HG02981 (cell line): ENCODE measurements around the gene SP5.
"Not testable (repeated sequence)": the region's sequence is repeated elsewhere in the genome, so short reads cannot be mapped to it uniquely, and the experiment has no call there.

ENCODE experiments used
- ATAC-seq: cut with Tn5 transposase; IDR thresholded peaks from one replicate; pipeline ENCODE4 v1.9.1; 2021; ENCODE audit warnings: mild to moderate bottlenecking, moderate library complexity; ENCODE audit not compliant: unreplicated experiment

The SP5 gene

GRCh38 chr2:170710609-170710979, 4.5 kb upstream of the SP5 start:
- no peak for ATAC-seq

GRCh38 chr2:170711196-170711773, 3.9 kb upstream of the SP5 start:
- no peak for ATAC-seq

- no peak for ATAC-seq
Measured at GRCh38 chr2:170711774-170712652, 3.1 kb upstream of the SP5 start.

- ATAC-seq = no peak
Measured at GRCh38 chr2:170712653-170713542, 2.2 kb upstream of the SP5 start.

DNA sequence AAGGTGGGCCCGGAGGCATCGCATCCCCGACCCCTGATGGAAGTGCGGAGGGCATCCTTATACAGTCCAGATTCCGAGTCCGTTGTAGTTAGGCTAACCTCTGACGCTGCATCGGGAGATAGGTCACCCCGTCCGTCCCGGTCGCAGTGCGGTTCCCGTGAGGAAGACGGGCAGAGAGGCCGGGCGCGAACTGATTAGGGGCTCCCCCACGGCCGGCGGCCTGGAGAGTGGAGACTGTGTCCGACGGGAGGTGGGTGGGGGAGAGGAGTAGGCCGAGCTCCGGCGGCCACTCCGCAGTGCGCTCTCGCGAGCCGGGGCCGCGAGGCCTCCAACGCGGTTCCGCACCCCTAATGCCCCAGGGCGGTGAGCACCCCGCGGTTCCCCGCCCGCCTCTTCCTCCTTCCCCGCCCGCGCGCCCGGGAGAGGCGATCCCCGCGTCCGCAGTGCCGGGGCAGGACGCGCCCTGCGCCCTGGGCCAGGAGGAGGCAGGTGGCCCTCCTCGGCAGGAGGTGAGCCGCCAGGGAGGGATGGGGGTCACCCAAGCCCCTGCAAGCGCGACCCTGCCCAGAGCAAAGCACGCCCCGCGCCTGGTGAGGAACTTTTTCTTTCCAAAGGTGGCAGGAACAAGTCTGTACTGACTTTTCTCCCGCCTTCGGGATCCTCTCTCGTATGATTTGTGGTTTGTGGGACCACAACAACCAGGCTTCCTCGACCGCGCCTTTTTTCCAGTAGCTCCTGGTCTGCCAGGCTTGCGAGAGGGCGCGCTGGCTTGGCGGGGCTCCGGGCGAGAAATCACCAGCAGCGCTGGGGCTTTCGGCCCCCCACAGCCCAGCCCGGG, 1.4 kb upstream of the SP5 start:
- ATAC-seq = no peak

DNA sequence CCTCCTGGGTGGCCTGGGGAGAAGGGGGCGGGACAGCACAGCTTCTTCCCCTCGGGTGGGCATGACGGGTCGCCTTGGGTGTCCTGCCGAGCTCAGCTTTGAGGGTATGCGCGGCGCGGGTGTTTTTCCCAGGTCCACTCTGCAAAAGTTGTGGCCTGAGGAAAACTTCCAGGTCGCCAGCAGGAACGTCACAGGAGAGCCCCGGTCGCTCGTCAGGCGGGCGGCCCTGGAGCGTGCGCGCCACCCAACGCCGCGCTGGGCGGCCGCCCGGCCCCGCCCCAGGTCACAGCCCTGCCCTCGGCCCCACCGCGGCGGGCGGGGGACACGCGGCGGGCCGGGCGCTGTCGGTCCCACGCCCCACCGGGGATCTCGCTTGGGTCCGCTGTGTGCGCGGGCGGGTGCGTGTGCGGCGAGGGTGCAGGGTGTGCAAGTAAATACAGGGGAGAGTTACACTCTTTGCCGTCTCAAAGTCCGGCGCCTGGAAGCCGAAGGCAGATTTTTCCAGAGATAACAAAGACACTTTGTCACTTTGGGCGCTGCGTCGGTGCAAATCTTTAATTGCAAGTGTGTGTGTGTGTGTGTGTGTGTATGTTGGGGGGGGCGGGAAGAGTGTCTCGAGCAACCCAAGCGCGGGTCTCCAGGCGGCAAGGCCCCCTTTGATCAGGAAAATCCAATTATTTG, 616 bp upstream of the SP5 start:
- no peak for ATAC-seq

DNA sequence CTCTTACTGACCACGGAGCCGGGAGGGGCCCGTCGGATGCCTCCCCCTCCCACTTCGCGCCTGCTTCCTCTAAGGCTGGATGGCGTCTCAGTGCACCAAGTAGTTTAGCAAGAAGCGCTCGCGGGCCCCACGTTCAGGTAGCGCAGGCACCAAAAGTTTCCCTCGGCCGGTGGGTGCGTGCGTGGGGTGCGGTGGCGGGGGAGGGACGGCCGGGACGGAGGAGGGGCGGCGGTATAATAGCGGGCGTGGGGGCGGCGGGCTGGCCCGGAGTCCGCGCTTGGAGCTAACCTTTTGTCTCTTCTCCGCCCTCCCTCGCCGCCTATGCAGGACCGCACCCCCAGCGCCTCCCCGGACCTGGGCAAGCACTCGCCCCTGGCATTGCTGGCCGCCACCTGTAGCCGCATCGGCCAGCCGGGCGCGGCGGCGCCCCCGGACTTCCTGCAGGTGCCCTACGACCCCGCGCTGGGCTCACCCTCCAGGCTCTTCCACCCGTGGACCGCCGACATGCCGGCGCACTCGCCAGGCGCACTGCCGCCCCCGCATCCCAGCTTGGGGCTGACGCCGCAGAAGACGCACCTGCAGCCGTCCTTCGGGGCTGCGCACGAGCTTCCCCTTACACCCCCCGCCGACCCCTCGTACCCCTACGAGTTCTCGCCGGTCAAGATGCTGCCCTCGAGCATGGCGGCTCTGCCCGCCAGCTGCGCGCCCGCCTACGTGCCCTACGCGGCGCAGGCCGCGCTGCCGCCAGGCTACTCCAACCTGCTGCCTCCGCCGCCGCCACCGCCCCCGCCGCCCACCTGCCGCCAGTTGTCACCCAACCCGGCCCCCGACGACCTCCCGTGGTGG, 1.0 kb downstream of the SP5 start:
- ATAC-seq = no peak

- ATAC-seq = no peak
Measured at GRCh38 chr2:170716851-170717598, 1.9 kb downstream of the SP5 start.

DNA sequence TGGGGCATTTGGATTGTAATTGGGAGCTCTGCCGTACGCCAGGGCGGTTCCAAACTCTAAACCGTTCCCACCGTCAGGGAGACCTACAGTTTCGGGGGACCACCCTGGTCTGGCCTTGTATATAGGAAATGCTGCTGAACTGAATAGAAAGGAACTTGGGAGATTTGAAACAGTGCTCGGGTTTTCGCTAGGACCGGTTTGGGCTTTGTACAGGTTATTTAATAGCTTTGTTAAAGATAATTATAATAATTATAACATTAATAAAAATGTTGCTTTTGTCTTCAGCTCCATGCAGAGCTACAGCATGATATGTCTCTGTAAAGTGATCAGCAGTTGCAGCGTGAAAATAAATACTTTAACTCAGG, 2.4 kb downstream of the SP5 start:
- no peak for ATAC-seq

GRCh38 chr2:170717991-170718589, 3.0 kb downstream of the SP5 start:
- ATAC-seq = no peak

- no peak for ATAC-seq
Measured at GRCh38 chr2:170719810-170720209, 4.7 kb downstream of the SP5 start.

- ATAC-seq = no peak
Measured at GRCh38 chr2:170721678-170722077, 6.5 kb downstream of the SP5 start.

- ATAC-seq = no peak
Measured at GRCh38 chr2:170722301-170722700, 7.2 kb downstream of the SP5 start.

GRCh38 chr2:170723446-170723958, 8.4 kb downstream of the SP5 start:
- ATAC-seq = no peak

DNA sequence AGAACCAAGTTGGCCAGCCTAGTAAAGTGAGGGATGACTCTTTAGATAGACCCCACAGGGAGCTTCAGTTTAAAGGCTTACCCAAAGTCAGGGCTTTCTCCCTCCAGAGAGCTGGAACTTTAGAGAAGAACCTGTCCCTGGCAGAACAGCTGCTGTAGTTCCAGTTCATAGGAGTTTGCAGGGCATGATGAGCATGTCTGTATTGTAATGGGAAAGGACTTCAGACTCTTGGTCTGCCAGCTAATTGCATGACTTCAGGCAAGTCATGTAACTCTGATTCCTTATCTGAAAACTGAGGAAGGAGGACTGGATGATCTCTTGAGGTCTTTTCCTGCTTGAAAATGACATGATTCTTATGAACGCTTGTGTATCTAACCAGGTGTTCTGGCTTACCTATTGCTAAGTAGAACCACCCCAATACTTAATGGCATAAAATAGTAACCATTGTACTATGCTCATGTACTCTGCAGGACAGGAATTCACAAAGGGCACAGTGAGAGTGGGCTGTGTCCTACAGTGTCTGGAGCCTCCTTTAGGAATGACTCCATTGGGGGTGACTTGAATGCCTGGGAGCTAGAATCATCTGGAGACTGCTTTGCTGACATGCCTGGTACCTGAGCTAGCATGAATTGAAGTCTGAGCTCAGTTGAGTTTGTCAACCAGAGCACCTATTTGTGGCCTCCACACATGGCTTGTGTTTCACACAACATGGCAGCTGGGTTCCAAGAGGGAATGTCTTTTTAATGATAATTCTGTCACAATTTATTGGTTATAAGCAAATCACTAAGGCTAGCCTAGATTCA, 18.9 kb downstream of the SP5 start:
- no peak for ATAC-seq

DNA sequence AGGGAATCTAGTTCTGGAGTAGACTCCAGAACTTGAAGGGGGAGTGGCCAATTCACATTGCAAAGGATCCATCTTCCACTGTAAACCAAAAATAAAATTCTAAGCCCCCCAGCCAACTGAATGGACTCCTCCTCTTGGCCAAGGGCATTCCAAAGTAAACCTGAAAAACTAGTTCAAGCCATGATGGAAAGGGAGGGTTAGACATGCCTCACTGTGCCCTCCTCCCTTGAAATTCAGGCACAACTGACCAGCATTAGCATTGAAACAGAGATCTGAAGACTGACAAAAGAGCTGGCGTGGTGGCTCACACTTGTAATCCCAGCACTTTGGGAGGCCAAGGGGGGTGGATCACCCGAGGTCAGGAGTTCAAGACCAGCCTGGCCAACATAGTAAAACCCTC, 19.5 kb downstream of the SP5 start:
- ATAC-seq = not testable (repeated sequence)

GRCh38 chr2:170736628-170737027, 21.5 kb downstream of the SP5 start:
- ATAC-seq = no peak
